H1 (cell line): ENCODE results near the gene MAN1A2.
A peak's percentile ranks its signal among the peaks of the same experiment; 100 is the strongest.

ENCODE experiments used
- ASH2L ChIP-seq: fragments of 200-600, 300-600 bp; sonication (generic); IDR thresholded peaks from one replicate; pipeline ENCODE4 v1.7.1; 2017; ENCODE audit warnings: low read length
- BACH1 ChIP-seq: IDR thresholded peaks from 2 replicates; pipeline ENCODE4 v1.6.1; 2012; ENCODE audit warnings: low read length, improper control_type of control experiment
- CTCF ChIP-seq, 3 experiments: IDR thresholded peaks; 1 replicate in 2 of 3; 2 replicates in 1 of 3; pipeline versions ENCODE4 v1.5.1 to v1.6.1; 2011; ENCODE audit warnings: low read length in 3 of 3, mild to moderate bottlenecking in 3 of 3, inconsistent platforms in 2 of 3, low read depth in 1 of 3, moderate library complexity in 1 of 3; ENCODE audit not compliant: insufficient read depth in 1 of 3; ENCODE audit errors: control extremely low read depth in 1 of 3
- EZH2 ChIP-seq: fragments of 200-600 bp; sonication (generic); IDR thresholded peaks from 2 replicates; pipeline ENCODE4 v1.7.1; 2012; ENCODE audit warnings: low read depth, mild to moderate bottlenecking, moderate library complexity, low read length, inconsistent platforms; ENCODE audit not compliant: severe bottlenecking
- POLR2A ChIP-seq, 2 experiments: IDR thresholded peaks; 1 replicate in 1 of 2; 2 replicates in 1 of 2; pipeline ENCODE4 v1.6.1; 2011; ENCODE audit warnings: low read depth in 2 of 2, low read length in 2 of 2, mild to moderate bottlenecking in 2 of 2; ENCODE audit errors: control extremely low read depth in 1 of 2
- POLR2AphosphoS5 ChIP-seq: IDR thresholded peaks from 2 replicates; pipeline ENCODE4 v1.6.1; 2011; ENCODE audit warnings: low read depth, low read length
- RXRA ChIP-seq: IDR thresholded peaks from 2 replicates; pipeline ENCODE4 v1.6.1; 2011; ENCODE audit warnings: low read depth, mild to moderate bottlenecking, low read length, moderate library complexity; ENCODE audit not compliant: insufficient read depth
- SIN3A ChIP-seq, 2 experiments: IDR thresholded peaks in 1 of 2; conservative IDR thresholded peaks in 1 of 2; 2 replicates each; pipeline ENCODE4 v1.6.1; 2011 to 2012; ENCODE audit warnings: low read length in 2 of 2, improper control_type of control experiment in 1 of 2, low read depth in 1 of 2, mild to moderate bottlenecking in 1 of 2
- SRF ChIP-seq: IDR thresholded peaks from 2 replicates; pipeline ENCODE4 v1.6.1; 2011; ENCODE audit warnings: mild to moderate bottlenecking, low read depth, low read length, moderate library complexity

- TF ChIP-seq POLR2A (IDR thresholded peaks at IDR 0.05; ENCODE audit: control extremely low read depth in 1 of 2, low read depth in 2 of 2, low read length in 2 of 2) (no peak), CTCF (IDR thresholded peaks at IDR 0.05; ENCODE audit: control extremely low read depth in 1 of 3, insufficient read depth in 1 of 3, low read depth in 1 of 3, low read length in 3 of 3) (peak in 1 of 3 experiments; percentile 22; a peak in 1 of 4 replicates), SRF (no peak), BACH1 (no peak), ASH2L (no peak), EZH2 (no peak), SIN3A (conservative IDR thresholded peaks at IDR 0.05 in 1 of 2, IDR thresholded peaks at IDR 0.05 in 1 of 2; ENCODE audit: low read depth in 1 of 2, low read length in 2 of 2) (no peak), POLR2AphosphoS5 (no peak), RXRA (no peak)
These were observed 170.2 kb downstream of the MAN1A2 start for GRCh38 chr1:117537291-117537920.
